Trophoblast cell (in vitro differentiated cells and primary cell): ENCODE results near the gene LEAP2.

Source experiments
- DNase-seq, 2 donors: peaks; one replicate each; pipeline ENCODE4 v3.0.0-alpha.2; 2016
- H2AFZ ChIP-seq: 2 replicates; pipeline ENCODE4 v1.6.1; 2013; ENCODE audit warnings: low read length, moderate library complexity, mild to moderate bottlenecking; ENCODE audit not compliant: insufficient read depth, poor library complexity
- H2AK5ac ChIP-seq: 2 replicates; pipeline ENCODE4 v1.6.1; 2013; ENCODE audit warnings: mild to moderate bottlenecking, low read length
- H2BK120ac ChIP-seq: 2 replicates; pipeline ENCODE4 v1.6.1; 2013; ENCODE audit warnings: low read length, mild to moderate bottlenecking, moderate library complexity; ENCODE audit not compliant: insufficient read depth, poor library complexity
- H2BK12ac ChIP-seq: 2 replicates; pipeline ENCODE4 v1.6.1; 2013; ENCODE audit warnings: mild to moderate bottlenecking, low read length, moderate library complexity
- H2BK5ac ChIP-seq: 2 replicates; pipeline ENCODE4 v1.6.1; 2013; ENCODE audit warnings: low read length, low read depth, moderate library complexity, mild to moderate bottlenecking; ENCODE audit not compliant: poor library complexity
- H3K14ac ChIP-seq: 2 replicates; pipeline ENCODE4 v1.6.1; 2013; ENCODE audit warnings: mild to moderate bottlenecking, low read length
- H3K18ac ChIP-seq: 2 replicates; pipeline ENCODE4 v1.6.1; 2013; ENCODE audit warnings: mild to moderate bottlenecking, low read length
- H3K23ac ChIP-seq: 2 replicates; pipeline ENCODE4 v1.6.1; 2013; ENCODE audit warnings: low read length
- H3K27ac ChIP-seq: 2 replicates; pipeline ENCODE4 v1.5.1; 2013; ENCODE audit warnings: low read depth, mild to moderate bottlenecking, inconsistent platforms, low read length, moderate library complexity
- H3K27me3 ChIP-seq: 2 replicates; pipeline ENCODE4 v1.6.1; 2013; ENCODE audit warnings: inconsistent platforms, mild to moderate bottlenecking, low read length, moderate library complexity; ENCODE audit not compliant: insufficient read depth
- H3K36me3 ChIP-seq, 2 experiments: 1 replicate in 1 of 2; 2 replicates in 1 of 2; pipeline ENCODE4 v1.6.1; 2013; ENCODE audit warnings: low read length in 2 of 2, mild to moderate bottlenecking in 2 of 2, moderate library complexity in 1 of 2; ENCODE audit not compliant: insufficient read depth in 2 of 2, control insufficient read depth in 1 of 2
- H3K4ac ChIP-seq: 2 replicates; pipeline ENCODE4 v1.6.1; 2013; ENCODE audit warnings: low read depth, mild to moderate bottlenecking, low read length, moderate library complexity
- H3K4me1 ChIP-seq, 2 experiments: 1 replicate in 1 of 2; 2 replicates in 1 of 2; pipeline ENCODE4 v1.6.1; 2013; ENCODE audit warnings: low read length in 2 of 2, mild to moderate bottlenecking in 2 of 2, moderate library complexity in 1 of 2; ENCODE audit not compliant: insufficient read depth in 2 of 2, control insufficient read depth in 1 of 2
- H3K4me2 ChIP-seq: 2 replicates; pipeline ENCODE4 v1.6.1; 2013; ENCODE audit warnings: inconsistent platforms, mild to moderate bottlenecking, low read length, moderate library complexity
- H3K4me3 ChIP-seq: 2 replicates; pipeline ENCODE4 v1.5.1; 2013; ENCODE audit warnings: mild to moderate bottlenecking, low read depth, low read length, inconsistent platforms
- H3K79me1 ChIP-seq: one replicate; pipeline ENCODE4 v1.6.1; 2013; ENCODE audit warnings: low read length
- H3K79me2 ChIP-seq: 2 replicates; pipeline ENCODE4 v1.6.1; 2013; ENCODE audit warnings: low read length, mild to moderate bottlenecking; ENCODE audit not compliant: control insufficient read depth, insufficient read depth, poor library complexity
- H3K9ac ChIP-seq: 2 replicates; pipeline ENCODE4 v1.6.1; 2013; ENCODE audit warnings: mild to moderate bottlenecking, low read length
- H3K9me3 ChIP-seq: 2 replicates; pipeline ENCODE4 v1.6.1; 2013; ENCODE audit warnings: low read depth, mild to moderate bottlenecking, control low read depth, inconsistent platforms, low read length; ENCODE audit not compliant: insufficient read depth
- H4K12ac ChIP-seq: 2 replicates; pipeline ENCODE4 v1.6.1; 2013; ENCODE audit warnings: low read depth, mild to moderate bottlenecking, low read length, moderate library complexity
- H4K8ac ChIP-seq: 2 replicates; pipeline ENCODE4 v1.6.1; 2013; ENCODE audit warnings: low read depth, mild to moderate bottlenecking, low read length, moderate library complexity
- H4K91ac ChIP-seq: one replicate; pipeline ENCODE4 v1.6.1; 2013; ENCODE audit warnings: low read depth, mild to moderate bottlenecking, low read length, moderate library complexity
- WGBS: extraction: QIAGEN DNeasy Blood & Tissue Kit; methylation state at CpG from one replicate; pipeline ENCODE4 v1.1.7; 2013; ENCODE audit warnings: missing lambda C conversion rate; ENCODE audit not compliant: insufficient read length, insufficient coverage; ENCODE audit errors: extremely low coverage; 5-methylcytosine and 5-hydroxymethylcytosine counted together

The LEAP2 gene

GRCh38 chr5:132907161-132907560, 33.7 kb downstream of the LEAP2 start:
- H4K91ac ChIP-seq: no peak overlapping the region
- H3K79me1 ChIP-seq: no peaks in the 10 kb centered on the region
- no peak overlapping the region for H2BK5ac ChIP-seq
- no peak overlapping the region for H3K4me2 ChIP-seq
- H3K4ac ChIP-seq: no peak overlapping the region
- H2BK12ac ChIP-seq: no peak overlapping the region
- H4K12ac ChIP-seq: no peak overlapping the region
- H3K4me3 ChIP-seq: no peak overlapping the region
- H2BK120ac ChIP-seq: no peak overlapping the region
- H2AK5ac ChIP-seq: no peak overlapping the region
- H2AFZ ChIP-seq: no peak overlapping the region
- H3K4me1 ChIP-seq: no peaks in the 10 kb centered on the region
- H4K8ac ChIP-seq: no peak overlapping the region
- no peaks in the 10 kb centered on the region for H3K79me2 ChIP-seq
- peaks cover 9 to 12% of the 10 kb centered on the region in 2 experiments for H3K36me3 ChIP-seq
- no peak overlapping the region for H3K23ac ChIP-seq
- no CpG with 5 or more reads among the region's 2 CpGs for WGBS
- H3K18ac ChIP-seq: no peak overlapping the region
- no peak overlapping the region for H3K9ac ChIP-seq
- no peaks in the 10 kb centered on the region for H3K9me3 ChIP-seq
- no peak overlapping the region for H3K14ac ChIP-seq
- no peak overlapping the region for H3K27ac ChIP-seq
- no peaks in the 10 kb centered on the region for H3K27me3 ChIP-seq
- peak in 1 of 2 donors; percentile 36 for DNase-seq

DNA sequence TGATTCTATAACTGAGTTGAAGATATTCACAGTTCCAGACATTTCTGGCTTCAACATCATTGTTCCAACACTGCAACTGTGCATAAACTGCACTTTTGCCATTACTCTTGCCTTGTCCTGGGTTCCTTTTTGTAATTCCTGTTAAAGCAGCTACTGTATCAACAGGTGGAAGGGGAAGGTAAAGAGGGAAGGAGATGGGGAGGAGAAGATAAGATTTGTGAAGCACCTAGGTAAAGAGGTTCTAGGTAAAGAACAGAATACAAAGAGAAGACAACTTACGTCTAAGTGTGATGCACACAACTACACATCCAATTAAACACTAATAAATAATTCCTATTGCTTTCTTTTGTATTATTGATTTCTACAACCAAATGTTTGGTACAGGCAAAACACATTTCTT, 36.2 kb downstream of the LEAP2 start:
- Histone ChIP-seq H2AFZ (no peak overlapping the region), H2BK5ac (no peak overlapping the region), H3K9me3 (no peaks in the 10 kb centered on the region), H3K18ac (no peak overlapping the region), H3K79me1 (no peaks in the 10 kb centered on the region), H3K4me2 (no peak overlapping the region), H3K4ac (no peak overlapping the region), H4K12ac (no peak overlapping the region), H3K9ac (no peak overlapping the region), H2AK5ac (no peak overlapping the region), H3K14ac (no peak overlapping the region), H3K4me3 (no peak overlapping the region), H4K8ac (no peak overlapping the region), H4K91ac (no peak overlapping the region), H3K27ac (no peak overlapping the region), H3K27me3 (no peaks in the 10 kb centered on the region), H3K79me2 (no peaks in the 10 kb centered on the region), H3K36me3 (peaks cover 15 to 16% of the 10 kb centered on the region in 2 experiments), H3K4me1 (no peaks in the 10 kb centered on the region), H3K23ac (no peak overlapping the region), H2BK12ac (no peak overlapping the region), H2BK120ac (no peak overlapping the region)
- no peak for DNase-seq
- WGBS: no CpG with 5 or more reads among the region's 1 CpG

- no peak overlapping the region for H3K4me2 ChIP-seq
- H2AFZ ChIP-seq: no peak overlapping the region
- H3K27ac ChIP-seq: no peak overlapping the region
- no peak overlapping the region for H2BK120ac ChIP-seq
- no peak overlapping the region for H2BK5ac ChIP-seq
- no peak overlapping the region for H3K4me3 ChIP-seq
- no peaks in the 10 kb centered on the region for H3K27me3 ChIP-seq
- no peak overlapping the region for H4K8ac ChIP-seq
- peak overlapping the region; percentile 82 for H3K18ac ChIP-seq
- no peak overlapping the region for H4K12ac ChIP-seq
- WGBS: no CpG with 5 or more reads among the region's 5 CpGs
- H3K23ac ChIP-seq: no peak overlapping the region
- no peaks in the 10 kb centered on the region for H3K9me3 ChIP-seq
- no peak overlapping the region for H3K4ac ChIP-seq
- no peaks in the 10 kb centered on the region for H3K79me2 ChIP-seq
- peaks cover 0 to 4% of the 10 kb centered on the region in 2 experiments for H3K4me1 ChIP-seq
- no peak for DNase-seq
- H3K36me3 ChIP-seq: peaks cover 27 to 29% of the 10 kb centered on the region in 2 experiments
- no peak overlapping the region for H3K9ac ChIP-seq
- H3K14ac ChIP-seq: no peak overlapping the region
- H4K91ac ChIP-seq: no peak overlapping the region
- H3K79me1 ChIP-seq: no peaks in the 10 kb centered on the region
- H2AK5ac ChIP-seq: no peak overlapping the region
- H2BK12ac ChIP-seq: no peak overlapping the region
Observed at GRCh38 chr5:132915681-132916080, 42.2 kb downstream of the LEAP2 start.

- peaks cover 27 to 30% of the 10 kb centered on the region in 2 experiments for H3K36me3 ChIP-seq
- H4K12ac ChIP-seq: no peak overlapping the region
- no peak overlapping the region for H2BK5ac ChIP-seq
- no peak for DNase-seq
- H2AK5ac ChIP-seq: no peak overlapping the region
- peaks cover 0 to 4% of the 10 kb centered on the region in 2 experiments for H3K4me1 ChIP-seq
- H3K9ac ChIP-seq: no peak overlapping the region
- H3K4ac ChIP-seq: no peak overlapping the region
- no peak overlapping the region for H4K91ac ChIP-seq
- no peak overlapping the region for H3K14ac ChIP-seq
- no peak overlapping the region for H2AFZ ChIP-seq
- peak overlapping the region; percentile 82 for H3K18ac ChIP-seq
- no peaks in the 10 kb centered on the region for H3K79me2 ChIP-seq
- no peak overlapping the region for H3K4me2 ChIP-seq
- no peak overlapping the region for H2BK120ac ChIP-seq
- no peak overlapping the region for H3K4me3 ChIP-seq
- no peak overlapping the region for H4K8ac ChIP-seq
- WGBS: no CpG with 5 or more reads among the region's 3 CpGs
- H2BK12ac ChIP-seq: no peak overlapping the region
- H3K23ac ChIP-seq: no peak overlapping the region
- H3K9me3 ChIP-seq: no peaks in the 10 kb centered on the region
- H3K79me1 ChIP-seq: no peaks in the 10 kb centered on the region
- no peak overlapping the region for H3K27ac ChIP-seq
- no peaks in the 10 kb centered on the region for H3K27me3 ChIP-seq
Observed at GRCh38 chr5:132916086-132916485, 42.6 kb downstream of the LEAP2 start.
